ENCODE data around the gene TBCA.

TBCA gene

GRCh38 chr5:77775790-77776553 lies at the start of gene TBCA:
TSS of gene TBCA (minus strand) at chr5:77776339. CDS start at chr5:77776257, 82 bp downstream.
- no peak for TF ChIP-seq CTCF (IDR thresholded peaks at IDR 0.05; ENCODE audit: extremely low read depth, missing control alignments)
- DNase-seq (ENCODE audit: low spot score) = peak; percentile 92

GRCh38 chr5:77824981-77825380 lies 48.8 kb upstream of the TBCA start:
- DNase-seq (ENCODE audit: low spot score) = no peak
- no peak for TF ChIP-seq CTCF (IDR thresholded peaks at IDR 0.05; ENCODE audit: extremely low read depth, missing control alignments)

GRCh38 chr5:77816686-77817085 lies 40.5 kb upstream of the TBCA start:
- no peak for TF ChIP-seq CTCF (IDR thresholded peaks at IDR 0.05; ENCODE audit: extremely low read depth, missing control alignments)
- DNase-seq (ENCODE audit: low spot score) = no peak

GRCh38 chr5:77812926-77813589 lies 36.9 kb upstream of the TBCA start:
- no peak for DNase-seq (ENCODE audit: low spot score)
- TF ChIP-seq CTCF (IDR thresholded peaks at IDR 0.05; ENCODE audit: extremely low read depth, missing control alignments) = no peak

- no peak for DNase-seq (ENCODE audit: low spot score)
- no peak for TF ChIP-seq CTCF (IDR thresholded peaks at IDR 0.05; ENCODE audit: extremely low read depth, missing control alignments)
Observed at GRCh38 chr5:77806213-77806843, 30.2 kb upstream of the TBCA start.

- TF ChIP-seq CTCF (IDR thresholded peaks at IDR 0.05; ENCODE audit: extremely low read depth, missing control alignments) = no peak
- DNase-seq (ENCODE audit: low spot score) = no peak
Observed at GRCh38 chr5:77798456-77798855, 22.3 kb upstream of the TBCA start.

- no peak for TF ChIP-seq CTCF (IDR thresholded peaks at IDR 0.05; ENCODE audit: extremely low read depth, missing control alignments)
- DNase-seq (ENCODE audit: low spot score) = no peak
Observed at GRCh38 chr5:77797136-77797535, 21.0 kb upstream of the TBCA start.

All from GM20000 (cell line).